Cardiac fibroblast (primary cell): ENCODE measurements around the gene XYLT1.
A peak's percentile ranks its signal among the peaks of the same experiment; 100 is the strongest.

Experiments
- DNase-seq, 2 donors: peaks; one replicate each; pipeline versions ENCODE4 v3.0.0 to v3.0.0-alpha.2; 2010; ENCODE audit warnings: low read depth in 2 of 2
- H3K4me3 ChIP-seq, 2 donors: replicated peaks in 1 of 2; 1 replicate in 1 of 2; 2 replicates in 1 of 2; pipeline ENCODE4 v1.5.1; 2011; ENCODE audit warnings: low read depth in 2 of 2, low read length in 2 of 2, mild to moderate bottlenecking in 2 of 2, moderate library complexity in 1 of 2
- CTCF ChIP-seq: IDR thresholded peaks from one replicate; pipeline ENCODE4 v1.5.1; 2011; ENCODE audit warnings: low read depth, mild to moderate bottlenecking, low read length, inconsistent platforms

The XYLT1 gene

GRCh38 chr16:17302620-17303019 is 168.1 kb downstream of the XYLT1 start:
- no peak overlapping the region for H3K4me3 ChIP-seq
- TF ChIP-seq CTCF: no peak
- DNase-seq: peak in 1 of 2 donors; percentile 18

GRCh38 chr16:17302214-17302613 is 168.5 kb downstream of the XYLT1 start:
- TF ChIP-seq CTCF: no peak
- no peak overlapping the region for H3K4me3 ChIP-seq
- no peak for DNase-seq

GRCh38 chr16:17301593-17302135 is 169.1 kb downstream of the XYLT1 start:
- no peak for TF ChIP-seq CTCF
- no peak for DNase-seq
- H3K4me3 ChIP-seq: no peak overlapping the region

GRCh38 chr16:17301184-17301583 is 169.6 kb downstream of the XYLT1 start:
- no peak for DNase-seq
- no peak for TF ChIP-seq CTCF
- H3K4me3 ChIP-seq: no peak overlapping the region

- no peak for DNase-seq
- no peak overlapping the region for H3K4me3 ChIP-seq
- TF ChIP-seq CTCF: no peak
Observed at GRCh38 chr16:17299790-17300189, 171.0 kb downstream of the XYLT1 start.

- DNase-seq: no peak
- TF ChIP-seq CTCF: no peak
- no peak overlapping the region for H3K4me3 ChIP-seq
Observed at GRCh38 chr16:17298238-17298637, 172.5 kb downstream of the XYLT1 start.

GRCh38 chr16:17296431-17296830 is 174.3 kb downstream of the XYLT1 start:
- H3K4me3 ChIP-seq: no peak overlapping the region
- no peak for TF ChIP-seq CTCF

More at GRCh38 chr16:17296431-17296830, 174.3 kb downstream of the XYLT1 start:
- DNase-seq: no peak
